NCI-H82 treated with DMSO at 0.1 percent for 48 hours (cell line): ENCODE measurements around the gene ZNF112.

Experiments
- DNase-seq: peaks from one replicate; lab custom pipeline; 2025; ENCODE audit not compliant: unreplicated experiment; lab: John Stamatoyannopoulos, UW

The ZNF112 gene

GRCh38 chr19:44284968-44285367 lies 71.5 kb downstream of the ZNF112 start:
- no peak for DNase-seq

GRCh38 chr19:44282846-44283245 lies 73.6 kb downstream of the ZNF112 start:
- DNase-seq, result no peak

GRCh38 chr19:44280916-44281315 lies 75.6 kb downstream of the ZNF112 start:
- DNase-seq, result peak; percentile 5

GRCh38 chr19:44278181-44278690 lies 78.2 kb downstream of the ZNF112 start:
- no peak for DNase-seq

GRCh38 chr19:44277331-44277730 lies 79.1 kb downstream of the ZNF112 start:
- DNase-seq, result no peak
